IPS DF 6.9 (cell line): Measurements from ENCODE around the gene BRD3OS.

Experiments
- DNase-seq: peaks from one replicate; pipeline ENCODE4 v3.0.0-alpha.2; 2013; ENCODE audit warnings: low read depth, low spot score
- H3K27ac ChIP-seq: one replicate; pipeline ENCODE4 v1.5.1; 2013; ENCODE audit warnings: low read length, control low read depth
- H3K27me3 ChIP-seq: 2 replicates; pipeline ENCODE4 v1.6.1; 2013; ENCODE audit warnings: mild to moderate bottlenecking, low read length; ENCODE audit not compliant: control insufficient read depth, insufficient read depth
- H3K36me3 ChIP-seq: 2 replicates; pipeline ENCODE4 v1.6.1; 2013; ENCODE audit warnings: low read length; ENCODE audit not compliant: control insufficient read depth, insufficient read depth
- H3K4me1 ChIP-seq: 2 replicates; pipeline ENCODE4 v1.6.1; 2013; ENCODE audit warnings: low read length; ENCODE audit not compliant: control insufficient read depth, insufficient read depth
- H3K4me3 ChIP-seq: 2 replicates; pipeline ENCODE4 v1.5.1; 2013; ENCODE audit warnings: mild to moderate bottlenecking, low read length
- H3K9me3 ChIP-seq: 2 replicates; pipeline ENCODE4 v1.6.1; 2013; ENCODE audit warnings: low read length, inconsistent platforms; ENCODE audit not compliant: control insufficient read depth, insufficient read depth
- WGBS: extraction: QIAGEN DNeasy Blood & Tissue Kit; methylation state at CpG from one replicate; pipeline ENCODE4 v1.1.7; 2013; ENCODE audit warnings: mixed read lengths, missing lambda C conversion rate; ENCODE audit not compliant: insufficient read length, insufficient coverage; 5-methylcytosine and 5-hydroxymethylcytosine counted together

The BRD3OS gene

DNA sequence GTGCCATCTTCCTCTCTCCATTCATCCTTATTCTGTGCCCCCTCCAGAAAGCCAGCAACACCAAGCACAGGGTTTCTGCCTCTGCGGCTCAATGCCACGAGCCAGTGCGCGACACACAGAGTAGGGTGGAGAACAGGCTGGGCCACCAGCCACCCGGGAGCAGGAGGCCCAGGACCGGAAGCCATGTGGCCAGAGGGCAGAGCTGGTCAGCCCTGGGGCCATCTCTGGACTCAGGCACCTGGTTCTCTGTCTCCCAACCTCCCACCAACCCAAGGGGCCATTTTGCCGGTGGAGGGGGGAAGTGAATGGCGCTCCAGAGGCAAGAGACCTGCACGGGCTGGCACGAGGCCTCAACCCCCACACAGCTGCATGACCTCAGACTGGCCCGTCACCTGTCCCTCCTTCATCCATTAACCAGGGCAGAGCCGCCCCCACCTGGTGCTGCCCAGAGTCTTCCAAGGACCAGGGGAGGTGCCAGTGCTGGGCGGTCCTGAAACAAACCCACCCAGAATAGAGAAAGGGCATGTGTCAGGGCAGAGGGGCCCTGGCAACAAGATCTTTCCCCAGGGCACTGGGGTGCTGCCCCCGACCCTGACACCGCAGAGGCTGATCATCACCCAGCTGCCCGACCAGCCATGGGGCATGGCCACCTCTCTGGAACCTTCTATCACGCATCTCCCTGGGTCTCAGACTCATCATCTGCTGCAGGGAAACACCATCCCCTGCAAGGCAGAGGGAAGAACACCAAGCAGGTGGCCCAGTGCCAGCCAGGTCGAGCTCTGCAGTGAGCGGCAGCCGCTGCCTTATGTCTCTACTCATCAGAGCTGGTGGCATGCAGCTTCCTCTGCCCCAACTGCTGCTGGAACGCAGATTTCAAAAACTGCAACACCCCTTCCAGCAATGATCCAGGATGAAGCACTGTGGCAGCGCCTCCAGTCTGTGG lies 45.1 kb upstream of the BRD3OS start:
- Histone ChIP-seq H3K27ac (no peak overlapping the region), H3K4me1 (peaks cover 2% of the 10 kb centered on the region; the same call in 1 of the 2 replicates), H3K4me3 (no peak overlapping the region), H3K27me3 (no peaks in the 10 kb centered on the region), H3K36me3 (peaks cover 2% of the 10 kb centered on the region; the same call in 1 of the 2 replicates), H3K9me3 (no peaks in the 10 kb centered on the region)
- WGBS = no CpG with 5 or more reads among the region's 22 CpGs
- DNase-seq = no peak

GRCh38 chr9:133980864-133981588 lies 44.3 kb upstream of the BRD3OS start:
- no CpG with 5 or more reads among the region's 25 CpGs for WGBS

DNA sequence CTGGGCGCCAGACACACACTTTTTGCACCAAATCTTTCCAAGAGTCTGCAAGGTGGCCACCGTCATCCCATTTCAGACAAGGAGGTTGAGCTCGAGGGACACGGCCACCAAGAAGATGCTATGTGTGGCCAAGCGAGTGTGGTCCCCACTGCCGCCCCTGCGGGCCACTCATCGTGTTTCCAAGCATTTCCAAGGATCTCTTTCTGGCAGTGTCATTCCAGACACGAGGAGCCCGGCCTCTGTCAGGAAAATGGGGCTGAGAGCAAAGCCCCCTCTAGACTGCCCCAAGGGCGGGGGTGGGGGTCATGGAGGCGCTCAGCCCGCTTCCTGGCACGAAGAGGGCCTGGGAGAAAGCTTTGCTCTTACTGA lies 43.7 kb upstream of the BRD3OS start:
- Histone ChIP-seq H3K36me3 (peaks cover 2% of the 10 kb centered on the region; the same call in 1 of the 2 replicates), H3K27me3 (no peaks in the 10 kb centered on the region), H3K4me1 (peaks cover 2% of the 10 kb centered on the region; the same call in 1 of the 2 replicates), H3K9me3 (no peaks in the 10 kb centered on the region), H3K4me3 (no peak overlapping the region), H3K27ac (no peak overlapping the region)
- no peak for DNase-seq
- no CpG with 5 or more reads among the region's 14 CpGs for WGBS

More at GRCh38 chr9:133980864-133981588, 44.3 kb upstream of the BRD3OS start:
- H3K27ac ChIP-seq = no peak overlapping the region
- peaks cover 2% of the 10 kb centered on the region; the same call in 1 of the 2 replicates for H3K36me3 ChIP-seq
- no peak overlapping the region for H3K4me3 ChIP-seq
- no peaks in the 10 kb centered on the region for H3K9me3 ChIP-seq
- peaks cover 2% of the 10 kb centered on the region; the same call in 1 of the 2 replicates for H3K4me1 ChIP-seq
- no peaks in the 10 kb centered on the region for H3K27me3 ChIP-seq
- DNase-seq = no peak

GRCh38 chr9:133981958-133982681 lies 43.2 kb upstream of the BRD3OS start:
- no peak for DNase-seq
- Histone ChIP-seq H3K27ac (no peak overlapping the region), H3K9me3 (no peaks in the 10 kb centered on the region), H3K4me1 (no peaks in the 10 kb centered on the region; the same call in 1 of the 2 replicates), H3K27me3 (no peaks in the 10 kb centered on the region), H3K4me3 (no peak overlapping the region), H3K36me3 (peaks cover 2% of the 10 kb centered on the region; the same call in 1 of the 2 replicates)
- no CpG with 5 or more reads among the region's 28 CpGs for WGBS

GRCh38 chr9:133982971-133983720 lies 42.1 kb upstream of the BRD3OS start:
- H3K36me3 ChIP-seq = no peaks in the 10 kb centered on the region; the same call in 1 of the 2 replicates
- H3K27ac ChIP-seq = no peak overlapping the region
- no CpG with 5 or more reads among the region's 25 CpGs for WGBS
- H3K27me3 ChIP-seq = no peaks in the 10 kb centered on the region
- H3K4me3 ChIP-seq = no peak overlapping the region
- no peaks in the 10 kb centered on the region for H3K9me3 ChIP-seq
- DNase-seq = no peak
- H3K4me1 ChIP-seq = no peaks in the 10 kb centered on the region; the same call in 1 of the 2 replicates

GRCh38 chr9:133986061-133986460 lies 39.2 kb upstream of the BRD3OS start:
- no peak overlapping the region for H3K27ac ChIP-seq
- WGBS = no CpG with 5 or more reads among the region's 6 CpGs
- peaks cover 4% of the 10 kb centered on the region for H3K4me1 ChIP-seq
- H3K27me3 ChIP-seq = no peaks in the 10 kb centered on the region
- no peaks in the 10 kb centered on the region; the same call in 1 of the 2 replicates for H3K36me3 ChIP-seq
- no peaks in the 10 kb centered on the region for H3K9me3 ChIP-seq
- no peak overlapping the region for H3K4me3 ChIP-seq
- no peak for DNase-seq

GRCh38 chr9:133986774-133987445 lies 38.4 kb upstream of the BRD3OS start:
- Histone ChIP-seq H3K36me3 (no peaks in the 10 kb centered on the region; the same call in 1 of the 2 replicates), H3K4me1 (peaks cover 4% of the 10 kb centered on the region), H3K4me3 (no peak overlapping the region), H3K27me3 (no peaks in the 10 kb centered on the region), H3K9me3 (no peaks in the 10 kb centered on the region), H3K27ac (no peak overlapping the region)
- no CpG with 5 or more reads among the region's 13 CpGs for WGBS
- no peak for DNase-seq

DNA sequence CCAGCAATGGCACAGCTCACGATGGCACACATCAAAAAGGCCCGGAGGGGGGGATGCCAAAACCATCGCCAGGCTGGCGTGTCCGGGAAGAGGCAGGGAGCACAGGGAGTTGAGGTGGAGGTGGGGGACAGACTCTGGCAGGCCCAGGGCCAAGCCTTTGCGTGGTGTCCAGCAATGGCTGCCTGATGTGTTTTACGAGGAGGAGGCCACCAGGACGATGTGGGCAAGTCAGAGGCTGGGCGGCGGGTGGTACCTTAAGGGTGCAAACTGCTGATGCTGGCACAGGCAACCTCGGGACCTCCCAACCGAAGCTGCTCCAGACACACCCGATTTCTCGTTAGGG lies 37.9 kb upstream of the BRD3OS start:
- no peak overlapping the region for H3K27ac ChIP-seq
- H3K4me1 ChIP-seq = peaks cover 4% of the 10 kb centered on the region
- no peaks in the 10 kb centered on the region; the same call in 1 of the 2 replicates for H3K36me3 ChIP-seq
- no peaks in the 10 kb centered on the region for H3K9me3 ChIP-seq
- no CpG with 5 or more reads among the region's 14 CpGs for WGBS
- no peaks in the 10 kb centered on the region for H3K27me3 ChIP-seq
- DNase-seq = no peak
- no peak overlapping the region for H3K4me3 ChIP-seq

GRCh38 chr9:133987946-133988665 lies 37.2 kb upstream of the BRD3OS start:
- DNase-seq = no peak
- Histone ChIP-seq H3K36me3 (no peaks in the 10 kb centered on the region; the same call in 1 of the 2 replicates), H3K4me1 (peaks cover 4% of the 10 kb centered on the region), H3K27me3 (no peaks in the 10 kb centered on the region), H3K27ac (no peak overlapping the region), H3K9me3 (no peaks in the 10 kb centered on the region), H3K4me3 (no peak overlapping the region)
- no CpG with 5 or more reads among the region's 16 CpGs for WGBS
